Measurements from ENCODE around the gene COQ9. TPM values are rescaled to one million over a fixed set of nuclear protein-coding genes. Genes with fewer than 3 reads are reported as not detected.

COQ9 gene
- total and polyA plus RNA-seq, 2 experiments from 2014 or later = 26.6 to 36.3 TPM

GRCh38 chr16:57473176-57473840, 26.0 kb downstream of the COQ9 start (continued):
- TF ChIP-seq POLR2AphosphoS5 (IDR thresholded peaks at IDR 0.05; ENCODE audit: low read depth) (no peak), EZH2 (IDR thresholded peaks at IDR 0.05; ENCODE audit: low read depth, unreplicated experiment) (no peak), ZNF331 (CRISPR knock-in tag; IDR thresholded peaks at IDR 0.05; ENCODE audit: low read depth) (no peak), NANOG (IDR thresholded peaks at IDR 0.05; ENCODE audit: borderline replicate concordance) (no peak), ZNF114 (CRISPR knock-in tag; IDR thresholded peaks at IDR 0.05) (no peak), STAT1 (IDR thresholded peaks at IDR 0.05; ENCODE audit: unreplicated experiment) (no peak)
- TF ChIP-seq, protein P1, sequence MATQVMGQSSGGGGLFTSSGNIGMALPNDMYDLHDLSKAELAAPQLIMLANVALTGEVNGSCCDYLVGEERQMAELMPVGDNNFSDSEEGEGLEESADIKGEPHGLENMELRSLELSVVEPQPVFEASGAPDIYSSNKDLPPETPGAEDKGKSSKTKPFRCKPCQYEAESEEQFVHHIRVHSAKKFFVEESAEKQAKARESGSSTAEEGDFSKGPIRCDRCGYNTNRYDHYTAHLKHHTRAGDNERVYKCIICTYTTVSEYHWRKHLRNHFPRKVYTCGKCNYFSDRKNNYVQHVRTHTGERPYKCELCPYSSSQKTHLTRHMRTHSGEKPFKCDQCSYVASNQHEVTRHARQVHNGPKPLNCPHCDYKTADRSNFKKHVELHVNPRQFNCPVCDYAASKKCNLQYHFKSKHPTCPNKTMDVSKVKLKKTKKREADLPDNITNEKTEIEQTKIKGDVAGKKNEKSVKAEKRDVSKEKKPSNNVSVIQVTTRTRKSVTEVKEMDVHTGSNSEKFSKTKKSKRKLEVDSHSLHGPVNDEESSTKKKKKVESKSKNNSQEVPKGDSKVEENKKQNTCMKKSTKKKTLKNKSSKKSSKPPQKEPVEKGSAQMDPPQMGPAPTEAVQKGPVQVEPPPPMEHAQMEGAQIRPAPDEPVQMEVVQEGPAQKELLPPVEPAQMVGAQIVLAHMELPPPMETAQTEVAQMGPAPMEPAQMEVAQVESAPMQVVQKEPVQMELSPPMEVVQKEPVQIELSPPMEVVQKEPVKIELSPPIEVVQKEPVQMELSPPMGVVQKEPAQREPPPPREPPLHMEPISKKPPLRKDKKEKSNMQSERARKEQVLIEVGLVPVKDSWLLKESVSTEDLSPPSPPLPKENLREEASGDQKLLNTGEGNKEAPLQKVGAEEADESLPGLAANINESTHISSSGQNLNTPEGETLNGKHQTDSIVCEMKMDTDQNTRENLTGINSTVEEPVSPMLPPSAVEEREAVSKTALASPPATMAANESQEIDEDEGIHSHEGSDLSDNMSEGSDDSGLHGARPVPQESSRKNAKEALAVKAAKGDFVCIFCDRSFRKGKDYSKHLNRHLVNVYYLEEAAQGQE (IDR thresholded peaks at IDR 0.05; ENCODE audit: unreplicated experiment) = no peak
- TF ChIP-seq, protein P2, sequence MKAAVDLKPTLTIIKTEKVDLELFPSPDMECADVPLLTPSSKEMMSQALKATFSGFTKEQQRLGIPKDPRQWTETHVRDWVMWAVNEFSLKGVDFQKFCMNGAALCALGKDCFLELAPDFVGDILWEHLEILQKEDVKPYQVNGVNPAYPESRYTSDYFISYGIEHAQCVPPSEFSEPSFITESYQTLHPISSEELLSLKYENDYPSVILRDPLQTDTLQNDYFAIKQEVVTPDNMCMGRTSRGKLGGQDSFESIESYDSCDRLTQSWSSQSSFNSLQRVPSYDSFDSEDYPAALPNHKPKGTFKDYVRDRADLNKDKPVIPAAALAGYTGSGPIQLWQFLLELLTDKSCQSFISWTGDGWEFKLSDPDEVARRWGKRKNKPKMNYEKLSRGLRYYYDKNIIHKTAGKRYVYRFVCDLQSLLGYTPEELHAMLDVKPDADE (IDR thresholded peaks at IDR 0.05) = no peak

- H3K4me3 ChIP-seq = no peak overlapping the region
- Mint-ChIP-seq H3K9me3 (no peaks in the 10 kb centered on the region), H3K27me3 (ENCODE audit: insufficient read depth, low read depth, poor library complexity) (peaks cover 17% of the 10 kb centered on the region), H3K4me1 (peaks cover 69% of the 10 kb centered on the region), H3K36me3 (ENCODE audit: low read depth) (peaks cover 34% of the 10 kb centered on the region), H3K4me3 (no peak overlapping the region), H3K27ac (no peak overlapping the region)
- peaks cover 12% of the 10 kb centered on the region; the same call in 1 of the 2 replicates for H3F3A ChIP-seq (replicated peaks; ENCODE audit: low read depth)
- no peak overlapping the region for H3K4me2 ChIP-seq
- peaks cover 53% of the 10 kb centered on the region for H3K4me1 ChIP-seq (ENCODE audit: insufficient read depth)
- H3K36me3 ChIP-seq (ENCODE audit: insufficient read depth) = peaks cover 19% of the 10 kb centered on the region
- H3K27me3 ChIP-seq (ENCODE audit: insufficient read depth) = peaks cover 4% of the 10 kb centered on the region; the same call in 1 of the 2 replicates
- no peak overlapping the region for H2AFZ ChIP-seq
- H3K9me2 ChIP-seq (ENCODE audit: insufficient read depth) = no peaks in the 10 kb centered on the region
- H3K27ac ChIP-seq (ENCODE audit: low read depth) = no peak overlapping the region
- H3K79me2 ChIP-seq (replicated peaks; ENCODE audit: insufficient read depth) = no peaks in the 10 kb centered on the region; the same call in 1 of the 2 replicates
- ATAC-seq (no peak), DNase-seq (ENCODE audit: low spot score) (no peak)
- H4K20me1 ChIP-seq (replicated peaks; ENCODE audit: insufficient read depth) = 0 out of 2 replicates have a peak, but pooled peaks cover 3% of the 10 kb centered on the region
- TF ChIP-seq ZNF331 (CRISPR knock-in tag; IDR thresholded peaks at IDR 0.05; ENCODE audit: low read depth) (no peak), ZNF114 (CRISPR knock-in tag; IDR thresholded peaks at IDR 0.05) (no peak), STAT1 (IDR thresholded peaks at IDR 0.05; ENCODE audit: unreplicated experiment) (no peak), CREB1 (CRISPR knock-in tag; IDR thresholded peaks at IDR 0.05; ENCODE audit: low read depth) (no peak), POLR2AphosphoS5 (IDR thresholded peaks at IDR 0.05; ENCODE audit: low read depth) (no peak), EZH2phosphoT487 (IDR thresholded peaks at IDR 0.05; ENCODE audit: unreplicated experiment) (no peak)
- TF ChIP-seq, protein P3, sequence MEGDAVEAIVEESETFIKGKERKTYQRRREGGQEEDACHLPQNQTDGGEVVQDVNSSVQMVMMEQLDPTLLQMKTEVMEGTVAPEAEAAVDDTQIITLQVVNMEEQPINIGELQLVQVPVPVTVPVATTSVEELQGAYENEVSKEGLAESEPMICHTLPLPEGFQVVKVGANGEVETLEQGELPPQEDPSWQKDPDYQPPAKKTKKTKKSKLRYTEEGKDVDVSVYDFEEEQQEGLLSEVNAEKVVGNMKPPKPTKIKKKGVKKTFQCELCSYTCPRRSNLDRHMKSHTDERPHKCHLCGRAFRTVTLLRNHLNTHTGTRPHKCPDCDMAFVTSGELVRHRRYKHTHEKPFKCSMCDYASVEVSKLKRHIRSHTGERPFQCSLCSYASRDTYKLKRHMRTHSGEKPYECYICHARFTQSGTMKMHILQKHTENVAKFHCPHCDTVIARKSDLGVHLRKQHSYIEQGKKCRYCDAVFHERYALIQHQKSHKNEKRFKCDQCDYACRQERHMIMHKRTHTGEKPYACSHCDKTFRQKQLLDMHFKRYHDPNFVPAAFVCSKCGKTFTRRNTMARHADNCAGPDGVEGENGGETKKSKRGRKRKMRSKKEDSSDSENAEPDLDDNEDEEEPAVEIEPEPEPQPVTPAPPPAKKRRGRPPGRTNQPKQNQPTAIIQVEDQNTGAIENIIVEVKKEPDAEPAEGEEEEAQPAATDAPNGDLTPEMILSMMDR (conservative IDR thresholded peaks at IDR 0.05; ENCODE audit: low read depth in 2 of 2) = no peak
- TF ChIP-seq, protein P4, sequence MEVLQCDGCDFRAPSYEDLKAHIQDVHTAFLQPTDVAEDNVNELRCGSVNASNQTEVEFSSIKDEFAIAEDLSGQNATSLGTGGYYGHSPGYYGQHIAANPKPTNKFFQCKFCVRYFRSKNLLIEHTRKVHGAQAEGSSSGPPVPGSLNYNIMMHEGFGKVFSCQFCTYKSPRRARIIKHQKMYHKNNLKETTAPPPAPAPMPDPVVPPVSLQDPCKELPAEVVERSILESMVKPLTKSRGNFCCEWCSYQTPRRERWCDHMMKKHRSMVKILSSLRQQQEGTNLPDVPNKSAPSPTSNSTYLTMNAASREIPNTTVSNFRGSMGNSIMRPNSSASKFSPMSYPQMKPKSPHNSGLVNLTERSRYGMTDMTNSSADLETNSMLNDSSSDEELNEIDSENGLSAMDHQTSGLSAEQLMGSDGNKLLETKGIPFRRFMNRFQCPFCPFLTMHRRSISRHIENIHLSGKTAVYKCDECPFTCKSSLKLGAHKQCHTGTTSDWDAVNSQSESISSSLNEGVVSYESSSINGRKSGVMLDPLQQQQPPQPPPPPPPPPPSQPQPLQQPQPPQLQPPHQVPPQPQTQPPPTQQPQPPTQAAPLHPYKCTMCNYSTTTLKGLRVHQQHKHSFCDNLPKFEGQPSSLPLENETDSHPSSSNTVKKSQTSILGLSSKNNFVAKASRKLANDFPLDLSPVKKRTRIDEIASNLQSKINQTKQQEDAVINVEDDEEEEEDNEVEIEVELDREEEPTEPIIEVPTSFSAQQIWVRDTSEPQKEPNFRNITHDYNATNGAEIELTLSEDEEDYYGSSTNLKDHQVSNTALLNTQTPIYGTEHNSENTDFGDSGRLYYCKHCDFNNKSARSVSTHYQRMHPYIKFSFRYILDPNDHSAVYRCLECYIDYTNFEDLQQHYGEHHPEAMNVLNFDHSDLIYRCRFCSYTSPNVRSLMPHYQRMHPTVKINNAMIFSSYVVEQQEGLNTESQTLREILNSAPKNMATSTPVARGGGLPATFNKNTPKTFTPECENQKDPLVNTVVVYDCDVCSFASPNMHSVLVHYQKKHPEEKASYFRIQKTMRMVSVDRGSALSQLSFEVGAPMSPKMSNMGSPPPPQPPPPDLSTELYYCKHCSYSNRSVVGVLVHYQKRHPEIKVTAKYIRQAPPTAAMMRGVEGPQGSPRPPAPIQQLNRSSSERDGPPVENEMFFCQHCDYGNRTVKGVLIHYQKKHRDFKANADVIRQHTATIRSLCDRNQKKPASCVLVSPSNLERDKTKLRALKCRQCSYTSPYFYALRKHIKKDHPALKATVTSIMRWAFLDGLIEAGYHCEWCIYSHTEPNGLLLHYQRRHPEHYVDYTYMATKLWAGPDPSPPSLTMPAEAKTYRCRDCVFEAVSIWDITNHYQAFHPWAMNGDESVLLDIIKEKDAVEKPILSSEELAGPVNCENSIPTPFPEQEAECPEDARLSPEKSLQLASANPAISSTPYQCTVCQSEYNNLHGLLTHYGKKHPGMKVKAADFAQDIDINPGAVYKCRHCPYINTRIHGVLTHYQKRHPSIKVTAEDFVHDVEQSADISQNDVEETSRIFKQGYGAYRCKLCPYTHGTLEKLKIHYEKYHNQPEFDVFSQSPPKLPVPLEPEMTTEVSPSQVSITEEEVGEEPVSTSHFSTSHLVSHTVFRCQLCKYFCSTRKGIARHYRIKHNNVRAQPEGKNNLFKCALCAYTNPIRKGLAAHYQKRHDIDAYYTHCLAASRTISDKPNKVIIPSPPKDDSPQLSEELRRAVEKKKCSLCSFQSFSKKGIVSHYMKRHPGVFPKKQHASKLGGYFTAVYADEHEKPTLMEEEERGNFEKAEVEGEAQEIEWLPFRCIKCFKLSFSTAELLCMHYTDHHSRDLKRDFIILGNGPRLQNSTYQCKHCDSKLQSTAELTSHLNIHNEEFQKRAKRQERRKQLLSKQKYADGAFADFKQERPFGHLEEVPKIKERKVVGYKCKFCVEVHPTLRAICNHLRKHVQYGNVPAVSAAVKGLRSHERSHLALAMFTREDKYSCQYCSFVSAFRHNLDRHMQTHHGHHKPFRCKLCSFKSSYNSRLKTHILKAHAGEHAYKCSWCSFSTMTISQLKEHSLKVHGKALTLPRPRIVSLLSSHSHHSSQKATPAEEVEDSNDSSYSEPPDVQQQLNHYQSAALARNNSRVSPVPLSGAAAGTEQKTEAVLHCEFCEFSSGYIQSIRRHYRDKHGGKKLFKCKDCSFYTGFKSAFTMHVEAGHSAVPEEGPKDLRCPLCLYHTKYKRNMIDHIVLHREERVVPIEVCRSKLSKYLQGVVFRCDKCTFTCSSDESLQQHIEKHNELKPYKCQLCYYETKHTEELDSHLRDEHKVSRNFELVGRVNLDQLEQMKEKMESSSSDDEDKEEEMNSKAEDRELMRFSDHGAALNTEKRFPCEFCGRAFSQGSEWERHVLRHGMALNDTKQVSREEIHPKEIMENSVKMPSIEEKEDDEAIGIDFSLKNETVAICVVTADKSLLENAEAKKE (CRISPR knock-in tag; IDR thresholded peaks at IDR 0.05) = no peak
Observed at GRCh38 chr16:57473906-57474305, 26.6 kb downstream of the COQ9 start.

All from GM23338 (cell line).